PC-9 (cell line): ENCODE data around the gene STX7.

ENCODE experiments used
- CTCF ChIP-seq: fragments of 200-600 bp; sonication (generic); conservative IDR thresholded peaks from 2 replicates; pipeline ENCODE4 v1.6.1; 2017; ENCODE audit warnings: mixed run types, antibody characterized with exemption, mild to moderate bottlenecking, moderate library complexity
- EZH2 ChIP-seq: fragments of 200-600 bp; sonication (generic); IDR thresholded peaks from 2 replicates; pipeline ENCODE4 v1.8.0; 2017; ENCODE audit warnings: antibody characterized with exemption, low read depth

- TF ChIP-seq EZH2 (no peak), CTCF (no peak)
Measured at GRCh38 chr6:132405143-132405915, 107.6 kb downstream of the STX7 start.
